H9 (cell line): ENCODE results near the gene ZNF407. TPM values are rescaled to one million over a fixed set of nuclear protein-coding genes. Genes with fewer than 3 reads are reported as not detected.

Source experiments
- DNase-seq: peaks from one replicate; pipeline ENCODE4 v3.0.0-alpha.2; 2017
- H2AFZ ChIP-seq: one replicate; pipeline ENCODE4 v1.6.1; 2013; ENCODE audit warnings: mild to moderate bottlenecking, low read length, control low read depth, moderate library complexity
- H2AK5ac ChIP-seq: 2 replicates; pipeline ENCODE4 v1.6.1; 2013; ENCODE audit warnings: low read length, control low read depth, mixed read lengths; ENCODE audit not compliant: insufficient read length
- H2BK120ac ChIP-seq: one replicate; pipeline ENCODE4 v1.6.1; 2013; ENCODE audit warnings: low read depth, mild to moderate bottlenecking, low read length, control low read depth, inconsistent platforms; ENCODE audit not compliant: poor library complexity, severe bottlenecking
- H2BK12ac ChIP-seq: 2 replicates; pipeline ENCODE4 v1.6.1; 2013; ENCODE audit warnings: low read length, control low read depth, mixed read lengths, low read depth; ENCODE audit not compliant: insufficient read length
- H2BK15ac ChIP-seq: 2 replicates; pipeline ENCODE4 v1.6.1; 2013; ENCODE audit warnings: low read depth, low read length, control low read depth
- H2BK20ac ChIP-seq: one replicate; pipeline ENCODE4 v1.6.1; 2013; ENCODE audit warnings: low read depth, mild to moderate bottlenecking, low read length, control low read depth, inconsistent platforms; ENCODE audit not compliant: poor library complexity, severe bottlenecking
- H2BK5ac ChIP-seq: 2 replicates; pipeline ENCODE4 v1.6.1; 2013; ENCODE audit warnings: low read length, control low read depth, mixed read lengths; ENCODE audit not compliant: insufficient read length
- H3K14ac ChIP-seq: 2 replicates; pipeline ENCODE4 v1.6.1; 2013; ENCODE audit warnings: low read length, control low read depth; ENCODE audit not compliant: insufficient read depth
- H3K18ac ChIP-seq: 2 replicates; pipeline ENCODE4 v1.6.1; 2013; ENCODE audit warnings: low read depth, mild to moderate bottlenecking, mixed read lengths, low read length, control low read depth; ENCODE audit not compliant: insufficient read length
- H3K23ac ChIP-seq: 2 replicates; pipeline ENCODE4 v1.6.1; 2013; ENCODE audit warnings: low read length, control low read depth, mixed read lengths, low read depth; ENCODE audit not compliant: insufficient read length
- H3K23me2 ChIP-seq: 2 replicates; pipeline ENCODE4 v1.6.1; 2013; ENCODE audit warnings: low read depth, mild to moderate bottlenecking, mixed read lengths, low read length, control low read depth; ENCODE audit not compliant: insufficient read length, poor library complexity, severe bottlenecking
- H3K27ac ChIP-seq: 2 replicates; pipeline ENCODE4 v1.5.1; 2013; ENCODE audit warnings: low read length, control low read depth, mixed read lengths, low read depth; ENCODE audit not compliant: insufficient read length
- H3K27me3 ChIP-seq: 2 replicates; pipeline ENCODE4 v1.6.1; 2013; ENCODE audit warnings: low read length, control low read depth, inconsistent platforms; ENCODE audit not compliant: insufficient read depth
- H3K4ac ChIP-seq: 2 replicates; pipeline ENCODE4 v1.6.1; 2013; ENCODE audit warnings: low read depth, mild to moderate bottlenecking, control low read depth, inconsistent platforms, low read length, moderate library complexity
- H3K4me1 ChIP-seq: 2 replicates; pipeline ENCODE4 v1.6.1; 2013; ENCODE audit warnings: low read length, control low read depth, inconsistent platforms; ENCODE audit not compliant: insufficient read depth
- H3K4me2 ChIP-seq: 2 replicates; pipeline ENCODE4 v1.6.1; 2013; ENCODE audit warnings: low read length, control low read depth, mixed read lengths; ENCODE audit not compliant: insufficient read length, insufficient read depth
- H3K56ac ChIP-seq: 2 replicates; pipeline ENCODE4 v1.6.1; 2013; ENCODE audit warnings: low read depth, mild to moderate bottlenecking, mixed read lengths, low read length, control low read depth; ENCODE audit not compliant: insufficient read length
- H3K79me1 ChIP-seq: 2 replicates; pipeline ENCODE4 v1.6.1; 2013; ENCODE audit warnings: low read depth, mild to moderate bottlenecking, moderate library complexity, low read length, control low read depth, inconsistent platforms; ENCODE audit not compliant: insufficient read depth, poor library complexity, severe bottlenecking
- H3K79me2 ChIP-seq: 2 replicates; pipeline ENCODE4 v1.6.1; 2013; ENCODE audit warnings: low read length, control low read depth, inconsistent platforms; ENCODE audit not compliant: insufficient read depth
- H3K9ac ChIP-seq: 2 replicates; pipeline ENCODE4 v1.6.1; 2013; ENCODE audit warnings: low read length, control low read depth, mixed read lengths; ENCODE audit not compliant: insufficient read length; ENCODE audit errors: extremely low read depth
- H3K9me3 ChIP-seq: one replicate; pipeline ENCODE4 v1.6.1; 2013; ENCODE audit warnings: low read depth, low read length, inconsistent platforms; ENCODE audit not compliant: control insufficient read depth
- H3T11ph ChIP-seq: one replicate; pipeline ENCODE4 v1.6.1; 2013; ENCODE audit warnings: mild to moderate bottlenecking, low read length, control low read depth, inconsistent platforms
- H4K20me1 ChIP-seq: one replicate; pipeline ENCODE4 v1.6.1; 2013; ENCODE audit not compliant: control insufficient read depth, insufficient read length, insufficient read depth
- H4K5ac ChIP-seq: 2 replicates; pipeline ENCODE4 v1.6.1; 2013; ENCODE audit warnings: low read depth, mild to moderate bottlenecking, mixed read lengths, low read length, control low read depth; ENCODE audit not compliant: insufficient read length
- H4K8ac ChIP-seq: replicated peaks from 2 replicates; pipeline ENCODE4 v1.6.1; 2013; ENCODE audit warnings: low read length, control low read depth, mixed read lengths, low read depth; ENCODE audit not compliant: insufficient read length
- H4K91ac ChIP-seq: 2 replicates; pipeline ENCODE4 v1.6.1; 2013; ENCODE audit warnings: low read depth, mild to moderate bottlenecking, moderate library complexity, mixed read lengths, low read length, control low read depth; ENCODE audit not compliant: insufficient read length
- H3K27ac Mint-ChIP-seq, 3 experiments: 2 replicates in 2 of 3; 3 replicates in 1 of 3; pipeline ENCODE4 v1.8.0; 2020 to 2021; ENCODE audit warnings: mixed read lengths in 3 of 3, mild to moderate bottlenecking in 1 of 3, moderate library complexity in 1 of 3
- H3K27me3 Mint-ChIP-seq: 2 replicates; pipeline ENCODE4 v1.8.0; 2021; ENCODE audit warnings: low read depth, mild to moderate bottlenecking, moderate library complexity, mixed read lengths
- H3K36me3 Mint-ChIP-seq, 3 experiments: 2 replicates in 2 of 3; 3 replicates in 1 of 3; pipeline ENCODE4 v1.8.0; 2020 to 2021; ENCODE audit warnings: low read depth in 3 of 3, mixed read lengths in 3 of 3; ENCODE audit not compliant: insufficient read depth in 1 of 3
- H3K4me1 Mint-ChIP-seq, 2 experiments: 2 replicates each; pipeline ENCODE4 v1.8.0; 2020; ENCODE audit warnings: mixed read lengths in 2 of 2
- H3K4me3 Mint-ChIP-seq, 2 experiments: 2 replicates in 1 of 2; 3 replicates in 1 of 2; pipeline ENCODE4 v1.8.0; 2020 to 2021; ENCODE audit warnings: mild to moderate bottlenecking in 2 of 2, mixed read lengths in 2 of 2, moderate library complexity in 1 of 2
- H3K9me3 Mint-ChIP-seq, 2 experiments: 2 replicates in 1 of 2; 3 replicates in 1 of 2; pipeline ENCODE4 v1.8.0; 2020; ENCODE audit warnings: mild to moderate bottlenecking in 2 of 2, mixed read lengths in 2 of 2, moderate library complexity in 1 of 2
- CTCF ChIP-seq: fragments of 200-600 bp; sonication (generic); conservative IDR thresholded peaks from 3 replicates; pipeline ENCODE4 v1.8.0; 2021; ENCODE audit warnings: antibody characterized with exemption, mild to moderate bottlenecking
- WGBS: extraction: QIAGEN DNeasy Blood & Tissue Kit; methylation state at CpG from one replicate; pipeline ENCODE4 v1.1.7; 2013; ENCODE audit warnings: missing lambda C conversion rate, low lambda C conversion rate, mixed read lengths; ENCODE audit not compliant: insufficient read length; ENCODE audit errors: extremely low coverage; 5-methylcytosine and 5-hydroxymethylcytosine counted together
- total RNA-seq: library from RNA; stranded (reverse); gene quantifications from 2 replicates; pipeline ENCODE4 v1.2.1, GENCODE V29; 2021

Gene ZNF407
- total RNA-seq, 1 experiment from 2014 or later = 8.7 TPM

GRCh38 chr18:74976331-74976909 lies 378.8 kb downstream of the ZNF407 start:
- Histone ChIP-seq H2BK15ac (no peak overlapping the region), H2BK12ac (no peak overlapping the region), H3K27me3 (no peaks in the 10 kb centered on the region), H3K79me2 (no peaks in the 10 kb centered on the region), H3K4me1 (no peaks in the 10 kb centered on the region), H2BK5ac (no peak overlapping the region), H3K4ac (no peak overlapping the region), H3K79me1 (no peaks in the 10 kb centered on the region), H2BK20ac (no peak overlapping the region), H3T11ph (no peak overlapping the region), H3K9me3 (no peaks in the 10 kb centered on the region), H3K18ac (no peak overlapping the region), H3K56ac (no peak overlapping the region), H4K5ac (no peak overlapping the region), H4K8ac (no peak overlapping the region), H4K91ac (no peak overlapping the region), H3K27ac (no peak overlapping the region), H3K4me2 (no peak overlapping the region), H3K23me2 (no peaks in the 10 kb centered on the region), H3K9ac (no peak overlapping the region), H2AK5ac (no peak overlapping the region), H2AFZ (no peak overlapping the region), H3K23ac (no peak overlapping the region), H3K14ac (no peak overlapping the region), H2BK120ac (no peak overlapping the region), H4K20me1 (no peaks in the 10 kb centered on the region)
- Mint-ChIP-seq H3K4me1 (no peaks in the 10 kb centered on the region), H3K4me3 (no peak overlapping the region), H3K27me3 (no peaks in the 10 kb centered on the region), H3K9me3 (no peaks in the 10 kb centered on the region), H3K36me3 (no peaks in the 10 kb centered on the region), H3K27ac (no peak overlapping the region)
- no peak for TF ChIP-seq CTCF
- WGBS = no CpG with 5 or more reads among the region's 11 CpGs
- no peak for DNase-seq
